GM12873 (cell line): ENCODE data around the gene KRT78.

ENCODE experiments used
- TF ChIP-seq, protein P1 (sequence below): IDR thresholded peaks from 2 replicates; pipeline ENCODE4 v1.5.1; 2012; ENCODE audit warnings: low read depth, mild to moderate bottlenecking, moderate library complexity, low read length, control low read depth; ENCODE audit not compliant: insufficient read depth; ENCODE audit errors: missing control alignments

Gene KRT78

DNA sequence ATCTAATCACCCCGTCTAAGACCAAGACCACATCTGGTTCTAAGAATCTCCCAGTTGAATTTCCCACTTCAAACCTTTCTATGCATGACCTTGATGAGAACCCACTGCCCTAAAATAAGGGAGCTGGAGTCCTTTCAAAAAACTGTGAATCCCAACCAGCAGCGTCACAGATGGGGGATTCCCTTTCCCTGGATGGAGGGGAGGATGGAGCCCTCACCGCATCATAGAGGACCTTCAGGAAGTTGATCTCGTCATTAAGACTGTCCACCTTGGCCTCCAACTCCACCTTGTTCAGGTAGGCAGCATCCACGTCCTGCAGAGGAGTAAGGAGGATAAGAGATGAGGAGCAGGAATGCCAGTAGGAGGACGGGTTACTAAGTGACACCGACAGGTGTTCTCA is 39.6 kb downstream of the KRT78 start:
- TF ChIP-seq, protein P1, sequence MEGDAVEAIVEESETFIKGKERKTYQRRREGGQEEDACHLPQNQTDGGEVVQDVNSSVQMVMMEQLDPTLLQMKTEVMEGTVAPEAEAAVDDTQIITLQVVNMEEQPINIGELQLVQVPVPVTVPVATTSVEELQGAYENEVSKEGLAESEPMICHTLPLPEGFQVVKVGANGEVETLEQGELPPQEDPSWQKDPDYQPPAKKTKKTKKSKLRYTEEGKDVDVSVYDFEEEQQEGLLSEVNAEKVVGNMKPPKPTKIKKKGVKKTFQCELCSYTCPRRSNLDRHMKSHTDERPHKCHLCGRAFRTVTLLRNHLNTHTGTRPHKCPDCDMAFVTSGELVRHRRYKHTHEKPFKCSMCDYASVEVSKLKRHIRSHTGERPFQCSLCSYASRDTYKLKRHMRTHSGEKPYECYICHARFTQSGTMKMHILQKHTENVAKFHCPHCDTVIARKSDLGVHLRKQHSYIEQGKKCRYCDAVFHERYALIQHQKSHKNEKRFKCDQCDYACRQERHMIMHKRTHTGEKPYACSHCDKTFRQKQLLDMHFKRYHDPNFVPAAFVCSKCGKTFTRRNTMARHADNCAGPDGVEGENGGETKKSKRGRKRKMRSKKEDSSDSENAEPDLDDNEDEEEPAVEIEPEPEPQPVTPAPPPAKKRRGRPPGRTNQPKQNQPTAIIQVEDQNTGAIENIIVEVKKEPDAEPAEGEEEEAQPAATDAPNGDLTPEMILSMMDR = no peak

DNA sequence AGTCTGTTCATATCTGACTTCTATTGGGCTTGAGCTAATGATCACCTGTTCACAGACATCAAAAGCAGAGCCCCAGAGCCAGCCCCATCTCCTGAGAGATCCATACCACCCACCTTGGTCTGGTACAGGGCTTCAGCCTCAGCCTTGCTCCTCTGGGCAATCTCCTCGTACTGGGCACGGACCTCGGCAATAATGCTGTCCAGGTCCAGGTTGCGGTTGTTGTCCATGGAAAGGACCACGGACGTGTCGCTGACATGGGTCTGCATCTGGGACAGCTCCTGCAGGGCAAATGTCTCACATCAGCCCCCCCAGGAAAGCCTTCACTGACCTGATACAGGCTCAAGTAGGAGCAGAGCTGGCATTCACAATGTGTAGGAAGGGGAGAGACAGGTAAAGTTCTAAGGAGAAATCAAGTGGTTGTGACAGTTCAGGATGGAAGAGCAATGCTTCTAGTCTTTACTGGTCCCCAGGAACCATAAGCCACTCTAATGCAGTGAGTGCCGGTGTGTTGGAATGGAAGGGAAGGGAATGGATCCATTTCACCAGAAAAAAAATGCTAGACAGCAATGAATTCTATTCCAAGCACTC is 40.1 kb downstream of the KRT78 start:
- TF ChIP-seq, protein P1 = no peak

DNA sequence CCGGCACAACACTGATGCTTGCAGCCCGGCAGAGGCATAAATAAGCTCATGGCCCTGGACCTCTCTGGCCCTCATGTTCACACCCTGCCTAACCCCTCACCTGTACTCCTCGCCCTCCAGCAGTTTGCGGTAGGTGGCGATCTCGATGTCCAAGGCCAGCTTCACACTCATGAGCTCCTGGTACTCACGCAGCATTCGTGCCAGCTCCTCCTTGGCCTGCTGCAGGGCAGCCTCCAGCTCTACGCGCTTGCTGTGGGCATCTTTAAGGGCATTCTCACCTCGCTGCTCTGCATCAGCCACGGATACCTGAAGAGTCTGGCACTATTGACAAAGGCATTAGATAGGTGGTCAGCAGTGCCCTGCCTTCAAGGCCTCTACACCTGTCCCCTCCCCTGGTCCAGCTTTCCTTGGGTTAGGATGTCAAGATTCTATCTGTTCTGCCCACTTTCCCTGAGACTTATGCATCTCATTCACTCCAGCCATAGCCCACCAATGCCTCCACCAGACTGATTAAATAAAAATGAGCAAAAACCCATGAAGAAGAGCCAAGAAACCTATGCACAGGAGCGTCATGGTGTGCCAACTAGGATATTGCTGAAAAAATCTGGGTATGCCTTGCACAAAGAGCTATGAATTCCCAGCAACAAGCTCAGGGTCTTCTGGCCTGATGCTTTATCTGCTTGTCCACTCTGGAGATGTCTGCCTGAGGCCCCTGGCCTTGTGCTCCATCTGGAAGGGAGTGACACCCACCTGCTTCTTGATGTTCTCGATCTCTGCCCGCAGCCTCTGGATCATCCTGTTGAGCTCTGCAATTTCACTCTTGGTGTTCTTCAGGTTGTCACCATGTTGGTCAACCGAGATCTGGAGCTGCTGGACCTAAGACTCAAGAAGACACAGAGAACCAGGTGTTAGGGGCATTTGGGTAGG is 41.0 kb downstream of the KRT78 start:
- TF ChIP-seq, protein P1 = no peak

DNA sequence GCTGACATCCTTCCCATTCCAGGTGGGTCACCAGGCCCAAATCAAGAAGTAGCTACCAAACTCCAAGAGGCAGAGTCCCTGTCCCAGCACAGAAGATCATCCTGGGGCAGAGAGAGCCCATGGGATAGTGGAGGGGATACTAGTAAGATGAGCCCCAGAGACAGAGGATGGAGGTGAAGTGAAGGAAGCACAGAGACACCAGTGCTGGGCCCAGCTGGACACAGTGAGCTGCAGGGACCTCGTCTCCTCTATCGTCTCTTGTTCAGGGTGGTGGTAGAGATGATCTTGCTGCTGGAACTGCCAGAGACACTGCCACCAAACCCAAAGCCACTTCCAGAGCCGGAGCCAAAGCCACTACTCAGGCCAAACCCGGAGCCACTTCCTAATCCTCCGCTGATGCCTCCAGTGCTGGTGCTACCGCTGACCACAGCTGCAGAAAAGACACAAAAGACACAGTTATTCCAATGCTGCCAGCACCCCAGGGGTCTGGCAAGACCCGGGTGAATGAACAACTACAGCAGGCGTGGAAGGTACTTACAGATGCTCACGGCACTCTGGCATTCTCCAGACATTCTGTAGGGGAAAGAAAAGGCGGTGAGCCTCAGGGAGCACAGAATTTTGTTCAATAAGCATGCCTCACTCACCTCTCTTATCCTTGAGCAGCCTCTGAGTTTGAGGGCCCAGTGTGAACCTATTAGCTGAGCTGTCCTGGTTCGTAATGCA is 41.8 kb downstream of the KRT78 start:
- TF ChIP-seq, protein P1 = no peak

DNA sequence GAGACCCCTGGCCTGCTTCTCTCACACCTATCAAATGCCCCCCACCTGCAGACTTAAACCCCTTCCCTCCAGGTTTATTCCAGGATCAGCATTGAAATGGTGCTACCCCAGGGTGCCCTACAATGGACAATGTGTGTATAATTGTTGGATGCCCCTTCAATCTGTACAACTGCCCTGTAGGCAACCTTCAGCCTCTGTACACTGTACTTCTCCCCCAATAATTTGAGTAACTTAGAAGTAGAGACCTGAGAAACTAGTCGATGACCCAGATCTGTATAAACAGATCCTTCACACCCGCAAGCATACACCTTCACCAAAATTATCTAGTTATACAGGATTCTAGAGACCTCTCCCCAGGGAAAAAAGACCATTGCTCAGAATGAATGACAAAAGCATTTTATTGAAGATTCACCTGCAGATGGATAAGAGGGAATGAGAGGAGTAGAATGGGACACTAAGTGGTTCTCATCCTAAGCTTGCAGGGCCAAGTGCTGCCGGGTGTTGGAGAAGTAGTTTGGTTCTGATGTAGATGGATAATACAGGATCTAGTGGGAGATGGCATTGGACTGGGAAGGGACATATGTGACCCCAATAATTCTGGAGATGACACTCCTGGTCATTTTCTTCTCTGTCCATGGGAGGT is 42.5 kb downstream of the KRT78 start:
- TF ChIP-seq, protein P1 = no peak

DNA sequence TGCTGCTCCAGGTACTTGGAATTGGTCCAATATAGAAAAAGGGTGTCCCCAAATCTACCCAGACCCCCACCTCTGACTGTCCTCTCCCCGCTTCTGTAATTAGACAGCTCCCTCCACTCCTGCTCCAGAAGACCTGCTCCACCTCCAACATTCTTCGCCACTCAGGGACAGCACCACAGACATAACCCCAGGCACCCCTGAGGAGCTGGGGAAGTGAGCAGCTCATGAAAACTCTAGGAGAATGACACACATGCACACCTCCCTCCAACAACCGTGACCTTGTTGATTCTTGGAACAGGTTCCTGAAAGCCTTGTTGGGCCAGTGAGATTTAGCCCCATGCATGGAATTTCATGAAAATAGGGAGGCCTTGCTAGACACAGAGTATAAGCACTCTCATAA is 43.1 kb downstream of the KRT78 start:
- TF ChIP-seq, protein P1 = no peak
